ENCODE data around the gene CACNA1C. TPM values are rescaled to one million over a fixed set of nuclear protein-coding genes. Genes with fewer than 3 reads are reported as not detected.
A peak's percentile ranks its signal among the peaks of the same experiment; 100 is the strongest.

The CACNA1C gene
- total RNA-seq, 4 donors from 2014 or later, result 1.5 to 13.5 (median 2.1) TPM

GRCh38 chr12:2023365-2023764, 29.4 kb upstream of the CACNA1C start:
- no peaks in the 10 kb centered on the region for H3K4me1 ChIP-seq
- intact Hi-C loops (cut with DNase I), result no loop called here
- no peaks in the 10 kb centered on the region for H3K36me3 ChIP-seq
- no peak for DNase-seq
- H3K27ac ChIP-seq, result no peak overlapping the region
- no peak overlapping the region for H3K4me3 ChIP-seq
- WGBS, 2 donors, result 16 to 26% methylated on average over 3 of the region's 3 CpGs
- no peak for TF ChIP-seq POLR2A (IDR thresholded peaks at IDR 0.05)
- TF ChIP-seq CTCF (IDR thresholded peaks at IDR 0.05), result no peak
- H3K9me3 ChIP-seq, result no peaks in the 10 kb centered on the region
- H3K27me3 ChIP-seq, result peaks cover 0 to 11% (median 0%) of the 10 kb centered on the region in 4 donors

GRCh38 chr12:2027351-2027750, 25.4 kb upstream of the CACNA1C start:
- Histone ChIP-seq H3K36me3 (no peaks in the 10 kb centered on the region), H3K27ac (no peak overlapping the region), H3K4me3 (no peak overlapping the region), H3K27me3 (peaks cover 0 to 7% (median 0%) of the 10 kb centered on the region in 4 donors), H3K4me1 (no peaks in the 10 kb centered on the region), H3K9me3 (no peaks in the 10 kb centered on the region)
- TF ChIP-seq POLR2A (IDR thresholded peaks at IDR 0.05), result no peak
- TF ChIP-seq CTCF (IDR thresholded peaks at IDR 0.05), result no peak
- intact Hi-C loops (cut with DNase I), result no loop called here
- WGBS, 2 donors, result 55 to 58% methylated on average over 4 of the region's 4 CpGs
- DNase-seq, result no peak

GRCh38 chr12:2029851-2030250, 22.9 kb upstream of the CACNA1C start:
- no peaks in the 10 kb centered on the region for H3K9me3 ChIP-seq
- no peak overlapping the region for H3K27ac ChIP-seq
- intact Hi-C loops (cut with DNase I), result loop anchor here (5.0 kb wide), 1 partner anchor 233 kb away; no protein-coding TSS in a partner anchor
- H3K36me3 ChIP-seq, result no peaks in the 10 kb centered on the region
- DNase-seq, result no peak
- WGBS, 2 donors, result 66 to 92% methylated on average over 3 of the region's 3 CpGs
- no peak overlapping the region for H3K4me3 ChIP-seq
- H3K4me1 ChIP-seq, result peaks cover 0 to 6% (median 6%) of the 10 kb centered on the region in 3 donors
- H3K27me3 ChIP-seq, result peaks cover 0 to 6% (median 0%) of the 10 kb centered on the region in 4 donors
- TF ChIP-seq CTCF (IDR thresholded peaks at IDR 0.05) (no peak), POLR2A (IDR thresholded peaks at IDR 0.05) (no peak)

GRCh38 chr12:2032506-2032905, 20.3 kb upstream of the CACNA1C start:
- no peak for TF ChIP-seq POLR2A (IDR thresholded peaks at IDR 0.05)
- no peak for TF ChIP-seq CTCF (IDR thresholded peaks at IDR 0.05)
- Histone ChIP-seq H3K4me3 (no peak overlapping the region), H3K27me3 (peaks cover 0 to 27% (median 0%) of the 10 kb centered on the region in 4 donors), H3K36me3 (no peaks in the 10 kb centered on the region), H3K9me3 (no peaks in the 10 kb centered on the region), H3K27ac (no peak overlapping the region), H3K4me1 (peaks cover 5 to 13% (median 12%) of the 10 kb centered on the region in 3 donors)
- no peak for DNase-seq
- 85 to 90% methylated on average over 8 of the region's 8 CpGs for WGBS, 2 donors
- intact Hi-C loops (cut with DNase I), result loop anchor here (5.0 kb wide), 1 partner anchor 235 kb away; no protein-coding TSS in a partner anchor

GRCh38 chr12:2034633-2035430, 18.0 kb upstream of the CACNA1C start:
- Histone ChIP-seq H3K27ac (no peak overlapping the region), H3K4me3 (peak overlapping the region in 3 of 4 donors; percentile 22 to 57 (median 31)), H3K36me3 (no peaks in the 10 kb centered on the region), H3K27me3 (peaks cover 0 to 35% (median 0%) of the 10 kb centered on the region in 4 donors), H3K9me3 (no peaks in the 10 kb centered on the region), H3K4me1 (peaks cover 5 to 13% (median 12%) of the 10 kb centered on the region in 3 donors)
- intact Hi-C loops (cut with DNase I), result loop anchor here (5.0 kb wide), 1 partner anchor 238 kb away; no protein-coding TSS in a partner anchor
- peak; percentile 34 for DNase-seq
- 20 to 24% methylated on average over 22 to 33 of the region's 47 CpGs for WGBS, 2 donors
- no peak for TF ChIP-seq POLR2A (IDR thresholded peaks at IDR 0.05)
- peak; percentile 88 to 97 (median 93) for TF ChIP-seq CTCF (IDR thresholded peaks at IDR 0.05)

Measured in esophagus squamous epithelium (tissue), 5 donors.